ENCODE results near the gene POGLUT3. TPM values are rescaled to one million over a fixed set of nuclear protein-coding genes. Genes with fewer than 3 reads are reported as not detected.

POGLUT3 gene
- total RNA-seq, 1 experiment from 2014 or later, result 13.1 TPM

GRCh38 chr11:108500721-108501120 lies 2.5 kb upstream of the POGLUT3 start:
- no peaks in the 10 kb centered on the region for H3K36me3 Mint-ChIP-seq (ENCODE audit: insufficient read depth in 1 of 3, low read depth in 3 of 3)
- Histone ChIP-seq H2BK15ac (ENCODE audit: low read depth, low read length) (no peak overlapping the region), H4K8ac (replicated peaks; ENCODE audit: insufficient read length, low read depth, low read length) (no peak overlapping the region), H3K4ac (ENCODE audit: low read depth, low read length) (no peak overlapping the region), H2AK5ac (ENCODE audit: insufficient read length, low read length) (no peak overlapping the region), H2BK120ac (ENCODE audit: low read depth, low read length, poor library complexity, severe bottlenecking) (no peak overlapping the region), H4K20me1 (ENCODE audit: control insufficient read depth, insufficient read depth, insufficient read length) (no peaks in the 10 kb centered on the region), H3K23me2 (ENCODE audit: insufficient read length, low read depth, low read length, poor library complexity, severe bottlenecking) (peaks cover 14% of the 10 kb centered on the region), H3T11ph (ENCODE audit: low read length) (no peak overlapping the region), H3K4me1 (ENCODE audit: insufficient read depth, low read length) (no peaks in the 10 kb centered on the region; the same call in none of the 2 replicates), H3K23ac (ENCODE audit: insufficient read length, low read depth, low read length) (no peak overlapping the region), H3K4me2 (ENCODE audit: insufficient read depth, insufficient read length, low read length) (no peak overlapping the region), H3K56ac (ENCODE audit: insufficient read length, low read depth, low read length) (no peak overlapping the region), H3K9ac (ENCODE audit: extremely low read depth, insufficient read length, low read length) (no peak overlapping the region), H2BK12ac (ENCODE audit: insufficient read length, low read depth, low read length) (no peak overlapping the region), H4K91ac (ENCODE audit: insufficient read length, low read depth, low read length) (no peak overlapping the region), H4K5ac (ENCODE audit: insufficient read length, low read depth, low read length) (no peak overlapping the region), H3K79me2 (ENCODE audit: insufficient read depth, low read length) (no peaks in the 10 kb centered on the region), H3K27ac (ENCODE audit: insufficient read length, low read depth, low read length) (no peak overlapping the region), H2AFZ (ENCODE audit: low read length) (no peak overlapping the region), H2BK5ac (ENCODE audit: insufficient read length, low read length) (no peak overlapping the region), H3K79me1 (ENCODE audit: insufficient read depth, low read depth, low read length, poor library complexity, severe bottlenecking) (no peaks in the 10 kb centered on the region), H3K27me3 (ENCODE audit: insufficient read depth, low read length) (no peaks in the 10 kb centered on the region), H2BK20ac (ENCODE audit: low read depth, low read length, poor library complexity, severe bottlenecking) (no peak overlapping the region), H3K18ac (ENCODE audit: insufficient read length, low read depth, low read length) (no peak overlapping the region), H3K9me3 (ENCODE audit: control insufficient read depth, low read depth, low read length) (no peaks in the 10 kb centered on the region), H3K14ac (ENCODE audit: insufficient read depth, low read length) (no peak overlapping the region)
- no CpG with 5 or more reads among the region's 2 CpGs for WGBS (ENCODE audit: extremely low coverage, insufficient read length, low lambda C conversion rate)
- peaks cover 11 to 16% of the 10 kb centered on the region in 2 experiments for H3K4me1 Mint-ChIP-seq
- no peaks in the 10 kb centered on the region; a peak in 1 of 5 replicates for H3K9me3 Mint-ChIP-seq
- DNase-seq, result no peak
- H3K4me3 Mint-ChIP-seq, result no peak overlapping the region
- H3K27ac Mint-ChIP-seq, result no peak overlapping the region
- peaks cover 8% of the 10 kb centered on the region for H3K27me3 Mint-ChIP-seq (ENCODE audit: low read depth)
- TF ChIP-seq, protein P1, sequence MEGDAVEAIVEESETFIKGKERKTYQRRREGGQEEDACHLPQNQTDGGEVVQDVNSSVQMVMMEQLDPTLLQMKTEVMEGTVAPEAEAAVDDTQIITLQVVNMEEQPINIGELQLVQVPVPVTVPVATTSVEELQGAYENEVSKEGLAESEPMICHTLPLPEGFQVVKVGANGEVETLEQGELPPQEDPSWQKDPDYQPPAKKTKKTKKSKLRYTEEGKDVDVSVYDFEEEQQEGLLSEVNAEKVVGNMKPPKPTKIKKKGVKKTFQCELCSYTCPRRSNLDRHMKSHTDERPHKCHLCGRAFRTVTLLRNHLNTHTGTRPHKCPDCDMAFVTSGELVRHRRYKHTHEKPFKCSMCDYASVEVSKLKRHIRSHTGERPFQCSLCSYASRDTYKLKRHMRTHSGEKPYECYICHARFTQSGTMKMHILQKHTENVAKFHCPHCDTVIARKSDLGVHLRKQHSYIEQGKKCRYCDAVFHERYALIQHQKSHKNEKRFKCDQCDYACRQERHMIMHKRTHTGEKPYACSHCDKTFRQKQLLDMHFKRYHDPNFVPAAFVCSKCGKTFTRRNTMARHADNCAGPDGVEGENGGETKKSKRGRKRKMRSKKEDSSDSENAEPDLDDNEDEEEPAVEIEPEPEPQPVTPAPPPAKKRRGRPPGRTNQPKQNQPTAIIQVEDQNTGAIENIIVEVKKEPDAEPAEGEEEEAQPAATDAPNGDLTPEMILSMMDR (conservative IDR thresholded peaks at IDR 0.05), result no peak

Data from H9 (cell line).